GM18505 (cell line): ENCODE measurements around the gene CACNA1D.

Experiments
- ATAC-seq: cut with Tn5 transposase; IDR thresholded peaks from one replicate; pipeline ENCODE4 v1.9.1; 2021; ENCODE audit not compliant: unreplicated experiment
- POLR2A ChIP-seq: IDR thresholded peaks from 4 replicates; pipeline ENCODE4 v1.6.1; 2011; ENCODE audit warnings: borderline replicate concordance; ENCODE audit not compliant: insufficient read depth, insufficient read length; ENCODE audit errors: extremely low read depth

Gene CACNA1D

DNA sequence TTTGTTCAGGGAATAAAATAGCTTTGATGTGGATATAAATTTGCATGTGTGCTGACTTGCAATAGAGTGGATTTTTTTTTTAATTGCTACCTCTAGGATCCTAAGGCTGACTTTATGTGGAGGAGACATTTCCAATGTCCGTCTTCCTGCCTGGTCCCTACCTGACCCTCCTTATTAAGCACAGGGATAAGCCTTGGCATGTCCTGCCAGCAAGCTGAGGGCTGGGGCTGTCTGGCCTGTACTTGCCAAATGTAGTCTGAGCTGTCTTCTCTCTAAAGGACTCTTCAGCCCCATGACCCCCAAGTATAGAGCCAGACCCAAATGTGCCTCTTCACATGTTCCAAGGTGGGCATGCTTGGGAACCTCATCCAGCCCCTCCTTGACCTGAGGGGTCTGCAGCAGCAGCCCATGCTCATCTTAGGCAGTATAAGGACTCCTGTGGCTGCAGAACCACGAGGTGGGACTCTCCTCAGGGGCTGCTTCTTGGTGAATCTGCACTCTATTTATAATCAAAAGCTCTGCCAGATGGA is 88.8 kb downstream of the CACNA1D start:
- no peak for ATAC-seq

DNA sequence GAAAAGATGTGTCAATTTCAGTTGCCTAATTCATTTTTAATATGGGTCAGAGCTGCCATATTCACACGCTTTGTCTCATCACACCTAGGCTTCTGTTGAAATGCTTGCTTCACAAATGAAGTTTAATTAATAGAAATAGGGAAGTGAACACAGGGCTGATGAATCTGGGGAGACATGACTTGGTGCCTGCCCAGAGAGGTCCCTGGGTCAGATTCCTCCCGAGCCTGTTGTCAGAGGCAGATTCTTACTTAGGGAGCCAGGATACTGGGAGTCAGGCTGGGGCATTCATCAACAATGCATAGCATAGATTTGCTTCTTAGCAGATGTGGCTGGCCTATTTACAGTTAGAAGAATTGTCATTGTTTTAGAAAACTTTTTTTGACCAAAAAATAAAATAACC is 90.6 kb downstream of the CACNA1D start:
- ATAC-seq: no peak
- no peak for TF ChIP-seq POLR2A

More for the DNA sequence above, 88.8 kb downstream of the CACNA1D start:
- TF ChIP-seq POLR2A: no peak

DNA sequence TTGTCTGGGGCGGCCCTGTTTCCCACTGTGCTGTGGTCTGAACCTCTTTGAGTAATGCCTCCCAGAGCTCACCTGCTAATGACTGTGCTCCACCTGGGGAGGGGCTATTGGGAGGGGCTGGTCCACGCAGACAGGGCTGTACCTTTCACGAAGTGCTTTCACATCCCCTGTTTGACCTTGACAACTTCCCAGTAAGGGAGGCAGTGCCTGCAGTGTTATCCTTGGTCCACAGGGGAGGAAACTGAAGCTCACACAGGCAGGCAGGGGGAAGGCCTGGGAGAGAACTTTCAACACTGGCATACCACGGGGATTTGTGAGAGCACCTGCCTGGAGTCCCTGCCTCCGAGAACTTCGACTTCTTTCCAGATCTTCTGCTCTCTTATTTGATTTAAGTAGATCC is 91.2 kb downstream of the CACNA1D start:
- TF ChIP-seq POLR2A: no peak
- no peak for ATAC-seq

DNA sequence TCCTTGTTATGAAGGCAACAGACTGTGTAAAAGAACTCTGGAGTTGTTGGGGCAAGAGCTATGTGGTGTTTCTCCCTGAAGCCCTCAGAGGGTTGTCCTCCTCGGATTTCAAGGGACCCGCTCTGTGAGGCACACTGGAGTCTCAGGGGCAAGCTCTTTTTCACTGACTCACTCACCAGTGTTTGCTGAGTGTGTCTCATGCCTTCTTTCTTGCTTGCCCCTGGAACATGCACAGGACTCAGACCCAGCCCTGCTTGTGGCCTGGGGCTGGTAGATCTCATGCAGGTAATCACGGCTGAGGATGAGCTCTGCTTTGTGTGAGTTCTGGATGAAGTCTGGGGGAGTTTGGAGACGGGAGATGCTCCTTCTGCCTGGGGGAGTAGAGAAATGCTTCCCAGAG is 93.7 kb downstream of the CACNA1D start:
- ATAC-seq: no peak
- no peak for TF ChIP-seq POLR2A

DNA sequence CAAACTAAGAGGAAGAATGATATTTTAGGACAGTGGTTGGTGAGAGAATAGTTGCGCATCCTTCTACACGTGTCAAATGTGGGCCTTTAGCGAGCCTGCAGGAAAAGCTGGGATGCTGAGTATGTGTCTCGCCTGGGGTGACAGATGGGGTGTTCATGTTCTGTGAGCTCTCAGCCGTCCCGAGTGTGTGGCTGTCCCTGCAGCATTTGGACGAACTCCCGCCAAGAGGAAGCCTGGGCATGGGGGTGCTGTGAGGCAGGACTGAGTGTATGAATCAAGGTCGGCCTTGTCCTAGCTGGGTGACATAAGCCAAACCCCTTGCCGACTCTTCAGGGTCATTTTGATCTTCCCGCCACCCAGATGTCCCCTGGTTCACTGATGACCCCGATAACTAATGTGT is 94.8 kb downstream of the CACNA1D start:
- no peak for TF ChIP-seq POLR2A

DNA sequence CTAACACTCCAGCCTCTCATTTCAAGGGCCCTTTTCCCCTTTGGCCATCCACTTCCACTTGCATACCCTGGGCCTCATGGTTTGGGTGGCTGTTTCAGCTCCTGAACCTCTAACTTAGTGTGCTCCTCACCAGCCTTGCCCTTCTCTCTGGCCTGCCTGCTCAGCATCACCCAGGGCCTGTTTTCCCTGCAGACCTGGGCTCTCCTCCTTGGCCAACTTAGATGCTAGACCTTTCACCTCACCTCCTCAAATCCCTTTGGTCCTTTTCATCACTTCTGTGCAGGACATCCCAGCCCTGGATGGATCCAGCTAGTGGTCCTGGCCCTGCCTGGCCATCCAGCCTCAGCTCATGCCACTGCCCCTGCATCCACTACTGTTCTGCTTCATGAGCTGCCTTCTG is 95.4 kb downstream of the CACNA1D start:
- no peak for TF ChIP-seq POLR2A
- ATAC-seq: no peak

More for the DNA sequence above, 94.8 kb downstream of the CACNA1D start:
- no peak for ATAC-seq

DNA sequence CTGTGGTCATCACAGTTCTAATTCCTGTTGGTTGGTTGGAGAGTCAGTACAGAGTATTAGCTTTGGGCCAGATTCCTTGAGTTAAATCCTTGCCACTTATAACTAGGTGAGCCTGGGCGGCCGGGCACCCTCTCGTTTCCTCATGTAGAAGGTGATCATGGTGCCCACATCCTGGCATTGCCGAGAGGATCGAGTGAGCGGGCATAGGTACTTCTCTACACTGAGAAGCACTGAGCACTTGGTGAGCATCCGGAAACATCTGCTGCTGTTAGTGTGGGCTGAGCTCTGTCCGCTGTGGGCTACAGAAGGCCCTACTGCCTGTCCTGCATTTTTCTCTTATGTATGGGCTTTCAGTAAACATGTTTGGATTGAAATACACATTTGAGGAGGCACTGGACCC is 96.2 kb downstream of the CACNA1D start:
- no peak for ATAC-seq
- TF ChIP-seq POLR2A: no peak

DNA sequence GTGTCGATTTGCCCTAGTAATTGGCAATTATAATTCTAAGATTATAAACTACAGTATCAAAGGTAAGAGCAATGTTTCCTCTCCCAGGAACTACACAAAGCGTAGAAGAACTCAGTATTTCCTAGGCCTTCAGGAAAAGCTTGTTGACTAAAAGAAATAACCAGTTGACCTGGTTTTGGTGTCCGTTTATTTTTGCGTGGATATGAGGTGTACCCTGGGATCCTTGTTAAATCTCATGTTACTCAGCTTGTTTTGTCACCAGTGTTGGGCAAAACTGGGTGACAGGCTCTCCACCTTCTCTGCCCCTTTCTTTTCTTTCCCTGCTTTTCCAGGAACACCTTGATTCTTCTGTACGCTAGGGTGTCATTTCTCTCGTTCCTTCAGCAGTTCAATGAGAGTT is 97.2 kb downstream of the CACNA1D start:
- no peak for TF ChIP-seq POLR2A
- no peak for ATAC-seq

DNA sequence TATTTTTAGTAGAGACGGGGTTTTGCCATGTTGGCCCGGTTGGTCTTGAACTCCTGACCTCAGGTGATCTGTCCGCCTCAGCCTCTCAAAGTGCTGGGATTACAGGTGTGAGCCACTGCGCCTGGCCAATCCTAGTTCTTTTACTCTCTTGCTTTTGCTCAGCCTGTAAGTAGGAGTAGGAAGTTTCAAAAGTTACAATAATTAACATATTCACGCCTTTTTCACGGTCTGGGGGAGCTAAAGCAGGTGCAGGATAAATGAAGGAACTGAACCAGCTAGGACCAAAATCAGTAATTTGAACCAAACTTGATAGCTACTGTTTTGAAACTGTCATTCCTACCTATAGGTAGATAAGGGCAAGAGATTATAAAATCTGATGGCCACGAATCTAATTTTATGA is 98.5 kb downstream of the CACNA1D start:
- no peak for TF ChIP-seq POLR2A
- no peak for ATAC-seq

DNA sequence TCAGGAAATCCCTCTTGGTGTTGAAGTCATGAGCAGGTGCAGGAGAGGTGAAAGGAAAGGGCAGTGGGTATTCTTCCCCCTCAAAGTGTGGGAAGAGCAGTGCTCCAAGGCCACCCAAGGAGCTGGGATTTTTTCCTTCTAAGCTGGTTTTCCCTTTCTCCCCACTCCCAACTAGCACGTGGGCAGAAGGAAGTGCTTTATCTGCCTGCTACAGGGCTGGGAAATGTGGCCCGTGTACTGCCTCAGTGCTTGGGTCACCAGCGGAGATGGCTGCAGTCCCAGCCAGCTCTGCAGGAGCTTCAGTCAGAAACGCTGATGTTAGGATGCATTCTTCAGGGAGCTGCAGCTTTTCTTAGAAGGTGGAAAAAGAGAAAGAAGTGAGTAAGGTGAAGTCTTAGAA is 99.2 kb downstream of the CACNA1D start:
- no peak for ATAC-seq
- no peak for TF ChIP-seq POLR2A

DNA sequence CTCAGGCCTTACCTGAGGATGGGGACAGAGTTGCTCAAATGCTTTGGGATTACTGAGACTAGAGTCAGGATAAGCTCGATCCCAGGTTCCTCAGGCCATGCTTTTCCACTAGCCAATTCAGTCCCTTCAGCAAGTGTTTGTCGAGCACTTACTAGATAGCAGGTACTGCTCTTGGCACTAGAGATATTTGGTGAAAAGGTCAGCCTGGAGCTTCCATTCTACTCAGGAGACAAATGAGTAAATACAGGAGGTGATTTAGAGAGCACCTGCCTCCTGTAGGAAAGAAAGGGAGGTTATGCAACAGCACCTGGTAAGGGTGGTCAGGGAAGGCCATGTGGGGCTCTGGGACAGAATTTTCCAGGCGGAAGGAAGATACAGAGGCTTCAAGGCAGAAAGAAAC is 99.9 kb downstream of the CACNA1D start:
- no peak for TF ChIP-seq POLR2A
- ATAC-seq: no peak

DNA sequence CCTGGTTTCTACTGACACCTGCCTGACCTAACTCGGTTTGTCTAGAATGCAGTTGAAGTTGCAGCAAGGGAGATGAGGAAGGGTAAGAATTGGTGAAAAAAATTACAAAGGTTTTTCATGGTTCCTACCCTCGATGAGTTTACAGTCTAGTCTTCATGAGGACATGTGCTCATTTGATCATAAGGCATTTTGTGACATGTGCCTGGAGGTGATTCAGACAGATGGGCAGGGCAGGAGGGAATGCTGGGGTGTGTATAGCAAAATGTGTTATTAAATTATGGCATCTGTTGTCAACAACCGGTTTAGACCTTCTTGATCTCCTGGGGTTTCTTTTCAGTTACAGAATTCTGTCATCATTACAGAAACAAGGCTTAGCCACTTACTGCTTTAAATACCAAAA is 101.2 kb downstream of the CACNA1D start:
- no peak for ATAC-seq
- TF ChIP-seq POLR2A: no peak

DNA sequence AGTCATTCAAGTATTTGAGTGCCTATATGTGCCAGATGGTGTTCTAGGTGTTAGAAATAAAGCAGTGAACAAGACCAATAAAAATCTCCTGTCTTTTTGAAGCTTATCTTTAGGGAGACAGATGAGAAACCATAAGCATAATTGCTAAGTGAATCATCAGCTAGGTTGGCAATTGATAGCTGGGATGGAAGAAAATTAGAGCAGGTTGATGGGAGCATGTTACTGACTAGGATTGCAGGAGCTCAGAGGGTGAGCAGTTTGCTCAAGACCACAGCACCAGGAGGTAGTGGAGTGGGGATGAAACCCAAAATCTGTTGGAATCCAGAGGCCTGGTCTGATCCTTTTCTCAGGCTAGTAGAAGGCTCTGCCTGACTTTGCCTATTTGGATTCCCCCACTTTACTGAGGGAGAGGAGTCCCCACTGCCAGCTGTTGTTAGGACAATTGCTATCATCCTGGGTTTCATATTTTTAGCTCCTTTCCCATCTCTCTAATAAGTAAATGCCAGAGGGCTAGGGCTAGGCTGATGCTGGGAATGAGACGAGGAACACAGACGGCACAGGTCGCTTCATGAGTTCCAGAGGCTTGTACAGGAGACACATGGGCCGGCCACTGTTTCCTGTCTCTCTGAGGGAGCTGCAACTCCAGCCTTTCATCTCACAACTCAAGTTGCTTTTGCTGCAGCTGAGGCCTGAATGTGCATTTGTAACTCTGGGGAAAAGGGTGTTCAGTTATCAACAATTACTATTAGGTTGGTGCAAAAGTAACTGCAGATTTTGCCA is 102.9 kb downstream of the CACNA1D start:
- TF ChIP-seq POLR2A: no peak
- no peak for ATAC-seq

DNA sequence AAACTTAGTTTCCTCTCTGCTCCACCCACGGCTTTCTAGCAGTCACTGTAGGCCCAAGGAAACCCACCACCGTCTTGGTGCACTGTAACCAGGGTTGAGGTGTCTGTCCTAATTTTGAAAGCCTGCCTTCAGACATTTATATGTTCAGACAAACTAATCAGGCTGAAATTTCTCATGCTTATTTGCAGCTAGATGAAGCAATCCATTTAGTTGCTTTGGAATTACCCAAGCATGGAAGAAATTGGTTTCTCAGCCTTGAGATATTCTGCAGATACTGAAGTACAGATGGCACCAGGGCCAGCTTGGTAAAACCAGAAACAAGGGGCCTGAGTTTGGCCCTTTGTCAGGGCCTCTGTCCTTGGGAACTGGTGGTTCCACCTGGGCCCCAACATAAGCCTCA is 105.4 kb downstream of the CACNA1D start:
- no peak for ATAC-seq
- TF ChIP-seq POLR2A: no peak
